Dedifferentiated amniotic fluid mesenchymal stem cell (primary cell): ENCODE data around the gene SCNN1G.
A peak's percentile ranks its signal among the peaks of the same experiment; 100 is the strongest.
"Not testable (repeated sequence)": the region's sequence is repeated elsewhere in the genome, so short reads cannot be mapped to it uniquely, and the experiment has no call there.

Source experiments
- DNase-seq: peaks from one replicate; pipeline ENCODE4 v3.0.0-alpha.2; 2016; ENCODE audit errors: extremely low spot score

The SCNN1G gene

GRCh38 chr16:23182679-23183542 is at the start of gene SCNN1G:
SCNN1G (plus strand) TSS chr16:23182745; CDS start chr16:23186272, 3,527 bp downstream.
- no peak for DNase-seq

DNA sequence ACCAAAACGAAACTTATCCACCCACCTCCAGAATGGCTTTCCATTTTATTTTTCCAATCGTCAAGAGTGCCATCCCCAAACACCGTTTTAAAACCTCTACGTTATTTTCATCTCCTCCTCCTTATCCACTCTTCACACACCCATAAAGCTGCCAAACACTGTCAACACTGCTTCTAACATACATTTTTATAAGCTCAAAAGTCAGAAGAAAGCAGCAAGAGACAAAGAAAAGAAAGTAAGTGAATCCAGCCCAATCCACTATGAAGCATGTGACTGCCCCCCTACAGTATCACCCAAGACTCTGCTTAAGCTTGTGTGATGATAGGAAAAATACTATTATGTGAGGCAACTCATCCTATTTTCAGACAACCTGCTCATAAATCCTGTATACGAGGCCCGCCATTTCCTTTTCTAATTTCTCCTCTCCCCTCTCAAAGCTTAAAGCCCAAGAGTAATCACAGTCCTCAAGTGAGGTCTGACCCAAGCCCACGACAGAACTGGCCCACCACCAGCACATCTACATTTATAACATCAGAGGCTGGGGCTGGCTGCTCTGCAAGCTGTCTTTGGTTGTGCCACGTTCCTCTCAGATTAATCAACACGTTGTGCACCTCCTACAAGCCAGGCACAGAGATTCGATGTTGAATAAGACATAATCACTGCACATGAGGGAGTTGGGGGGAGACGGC is 49.6 kb upstream of the SCNN1G start:
- DNase-seq = no peak

GRCh38 chr16:23134274-23134673 is 48.3 kb upstream of the SCNN1G start:
- DNase-seq = no peak

GRCh38 chr16:23137256-23137655 is 45.3 kb upstream of the SCNN1G start:
- DNase-seq = no peak

DNA sequence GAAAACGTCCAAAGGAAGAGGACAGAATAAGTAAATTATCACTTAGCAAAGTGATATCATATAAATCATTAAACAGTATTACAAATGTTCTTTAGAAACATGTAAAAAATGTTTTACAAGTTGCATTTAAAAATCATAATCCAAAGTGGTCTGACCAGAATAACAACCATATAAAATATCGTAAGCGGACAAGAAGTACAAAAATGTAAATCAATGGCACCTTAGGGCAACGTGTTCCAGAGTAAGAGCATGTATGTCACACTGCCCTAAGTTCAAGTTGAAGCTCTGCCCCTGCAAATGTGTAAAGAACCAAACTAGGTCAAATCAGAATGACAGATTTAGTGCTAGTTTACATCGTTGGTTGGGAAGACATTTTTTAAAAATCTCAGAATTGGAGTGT is 44.7 kb upstream of the SCNN1G start:
- DNase-seq = no peak

DNA sequence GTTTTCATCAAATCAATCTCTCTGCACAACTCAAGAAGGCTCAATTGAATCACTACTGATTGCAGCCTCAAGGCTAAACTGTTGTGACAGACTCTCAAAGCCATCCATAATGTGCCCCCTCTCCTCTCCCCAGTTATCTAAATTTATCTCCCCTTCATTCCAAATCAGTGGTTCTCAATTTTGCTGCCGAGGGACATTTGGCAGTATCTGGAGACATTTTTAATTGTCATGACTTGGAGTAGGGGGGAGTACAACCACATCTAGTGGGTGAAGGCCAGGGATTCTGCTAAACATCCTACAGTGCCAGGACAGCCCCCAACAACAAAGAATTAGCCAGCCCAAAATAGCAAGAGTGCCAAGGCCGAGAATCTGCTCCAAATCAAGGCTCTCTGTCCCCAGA is 42.4 kb upstream of the SCNN1G start:
- no peak for DNase-seq

DNA sequence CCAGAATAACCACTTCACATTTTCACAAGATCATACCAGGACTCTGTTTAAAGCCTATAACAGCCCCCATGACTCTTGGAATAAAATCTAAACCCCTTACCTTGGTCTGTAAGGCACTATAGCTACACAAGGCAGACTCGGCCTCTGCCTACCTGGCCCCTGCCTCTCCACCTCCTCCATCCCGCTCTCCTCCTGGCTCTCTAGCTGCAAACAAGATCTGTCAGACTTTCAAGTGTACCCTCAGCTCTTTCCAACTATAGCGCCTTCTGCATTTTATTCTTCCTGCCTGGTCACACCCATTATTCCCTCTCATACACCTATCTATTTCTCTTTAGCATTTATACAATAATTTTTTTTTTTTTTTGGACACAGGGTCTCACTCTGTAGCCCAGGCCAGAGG is 41.5 kb upstream of the SCNN1G start:
- DNase-seq = no peak

DNA sequence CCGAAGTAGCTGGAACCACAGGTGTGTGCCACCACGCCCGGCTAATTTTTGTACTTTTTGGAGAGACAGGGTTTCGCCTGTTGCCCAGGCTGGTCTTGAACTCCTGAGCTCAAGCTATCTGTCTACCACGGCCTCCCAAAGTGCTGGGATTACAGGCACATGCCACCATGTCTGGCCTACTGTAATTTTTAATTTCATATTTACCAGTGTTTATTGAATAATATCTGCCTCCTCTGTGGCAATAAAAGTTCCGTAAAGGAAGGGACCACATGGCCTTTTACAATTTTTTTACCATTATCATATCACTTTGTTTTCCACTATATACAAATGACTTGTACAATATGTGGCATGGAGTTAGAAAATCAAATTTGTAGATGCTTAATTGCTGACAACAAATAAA is 41.0 kb upstream of the SCNN1G start:
- no peak for DNase-seq

DNA sequence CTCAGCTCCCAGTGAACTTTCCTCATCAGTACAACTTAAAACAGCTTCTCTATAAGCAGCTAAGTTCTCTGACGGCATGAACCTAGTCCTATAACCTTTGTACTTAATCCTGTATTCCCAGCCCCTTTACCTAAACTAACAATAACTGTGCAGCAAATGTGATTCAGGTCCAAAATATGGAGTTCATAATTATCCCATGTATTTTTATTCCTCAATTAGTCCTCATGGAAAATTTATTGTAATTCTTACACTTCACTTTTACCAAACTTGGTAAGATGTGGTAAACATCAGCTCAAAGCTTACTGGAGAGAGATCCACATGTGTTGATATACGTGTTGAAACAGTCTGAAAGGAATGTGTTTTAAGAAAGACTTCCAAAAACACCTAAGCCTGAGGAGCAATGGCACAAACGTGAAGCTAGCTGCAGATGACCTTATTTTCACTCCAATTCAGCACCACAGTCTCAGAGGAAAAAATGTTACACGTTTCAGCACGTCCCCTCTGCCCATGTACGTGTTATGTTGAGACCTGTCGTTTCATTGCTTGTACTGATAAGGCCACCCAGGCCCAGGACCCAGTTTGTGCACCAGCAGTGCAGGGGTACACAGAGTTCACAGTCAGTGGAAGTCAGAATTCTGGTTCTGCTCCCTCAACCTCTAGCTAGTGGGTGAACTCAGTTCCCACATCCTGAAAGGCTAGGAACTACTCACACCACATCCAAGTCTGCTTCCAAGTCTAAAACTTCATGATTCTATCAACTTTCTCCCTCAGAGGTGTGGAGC is 40.4 kb upstream of the SCNN1G start:
- DNase-seq = no peak

DNA sequence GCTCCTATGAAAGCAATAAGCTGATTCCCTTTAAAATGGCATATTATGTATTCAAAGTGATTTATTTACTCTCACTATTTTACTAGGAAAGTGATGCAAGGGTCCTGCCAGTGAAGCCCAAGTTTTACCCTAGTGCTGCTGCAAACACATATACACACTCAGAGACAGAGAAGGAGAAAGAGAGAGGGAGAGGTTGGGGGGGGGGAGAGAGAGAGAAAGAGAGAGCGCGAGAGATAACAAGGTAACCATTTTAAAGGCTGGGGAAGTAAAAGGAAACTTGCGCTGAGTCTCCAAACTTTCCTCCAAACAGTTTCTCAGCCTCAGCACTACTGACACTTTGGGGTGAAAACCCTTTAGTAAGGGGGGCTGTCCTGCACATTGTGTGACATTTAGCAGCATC is 39.2 kb upstream of the SCNN1G start:
- DNase-seq = no peak

DNA sequence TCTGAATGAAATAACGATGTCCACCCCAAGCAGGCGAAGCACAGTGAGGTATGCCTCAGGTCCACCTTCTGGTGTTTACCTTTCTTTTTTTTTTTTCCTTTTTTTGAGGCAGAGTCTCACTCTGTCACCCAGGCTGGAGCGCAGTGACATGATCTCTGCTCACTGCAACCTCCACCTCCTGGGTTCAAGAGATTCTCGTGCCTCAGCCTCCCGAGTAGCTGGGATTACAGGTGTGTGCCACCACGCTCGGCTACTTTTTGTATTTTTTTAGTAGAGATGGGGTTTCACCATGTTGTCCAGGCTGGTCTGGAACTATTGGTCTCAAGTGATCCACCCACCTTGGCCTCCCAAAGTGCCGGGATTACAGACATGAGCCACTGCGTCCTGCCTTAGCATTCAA is 38.2 kb upstream of the SCNN1G start:
- DNase-seq = not testable (repeated sequence)

- DNase-seq = no peak
Measured at GRCh38 chr16:23145186-23145585, 37.4 kb upstream of the SCNN1G start.

DNA sequence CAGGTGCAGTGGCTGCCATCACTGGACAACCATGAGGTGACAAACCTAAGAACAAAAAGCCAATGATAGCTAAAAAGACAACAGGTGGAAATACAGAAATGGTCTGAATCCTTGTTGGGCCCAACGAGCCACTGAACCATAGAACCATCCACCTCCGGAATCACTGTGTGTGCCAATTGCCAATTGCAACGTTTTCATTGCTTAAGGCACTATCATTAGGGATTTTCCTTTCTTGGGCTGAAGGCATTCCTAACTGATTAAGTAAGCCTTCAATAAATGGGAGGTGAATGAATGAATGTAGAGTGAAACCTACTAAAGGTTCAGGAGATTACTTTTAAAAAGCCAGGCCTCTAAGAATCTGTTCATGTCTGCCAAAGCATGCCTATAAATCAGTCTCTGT is 36.9 kb upstream of the SCNN1G start:
- no peak for DNase-seq

DNA sequence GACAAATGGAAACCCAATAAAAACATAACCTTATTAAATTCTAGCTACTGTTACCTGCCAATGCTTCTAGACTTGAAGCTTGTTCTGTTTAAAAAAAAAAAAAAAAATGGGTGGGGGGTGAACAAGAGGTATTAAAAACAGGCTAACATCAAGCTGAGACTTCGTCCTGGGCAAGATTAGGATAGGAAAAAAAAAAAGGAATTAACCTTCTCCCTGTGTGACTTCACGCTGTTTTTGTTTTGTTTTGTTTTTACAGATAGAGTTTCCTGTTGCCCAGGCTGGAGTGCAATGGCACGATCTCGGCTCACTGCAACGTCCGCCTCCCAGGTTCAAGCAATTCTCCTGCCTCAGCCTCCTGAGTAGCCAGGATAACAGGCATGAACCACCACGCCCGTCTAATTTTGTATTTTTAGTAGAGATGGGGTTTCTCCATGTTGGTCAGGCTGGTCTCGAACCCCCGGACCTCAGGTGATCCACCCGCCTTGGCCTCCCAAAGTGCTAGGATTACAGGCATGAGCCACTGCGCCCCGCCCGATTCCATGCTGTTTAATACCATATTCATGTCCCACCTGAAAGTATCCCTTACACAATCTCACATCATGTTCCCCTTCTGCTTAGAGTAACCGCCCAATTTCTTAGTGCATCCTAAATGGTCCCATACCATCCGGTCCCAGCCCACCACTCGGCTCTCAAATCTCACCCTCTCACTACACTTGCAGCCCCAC is 35.5 kb upstream of the SCNN1G start:
- no peak for DNase-seq

- DNase-seq = no peak
Measured at GRCh38 chr16:23147666-23148065, 34.9 kb upstream of the SCNN1G start.

DNA sequence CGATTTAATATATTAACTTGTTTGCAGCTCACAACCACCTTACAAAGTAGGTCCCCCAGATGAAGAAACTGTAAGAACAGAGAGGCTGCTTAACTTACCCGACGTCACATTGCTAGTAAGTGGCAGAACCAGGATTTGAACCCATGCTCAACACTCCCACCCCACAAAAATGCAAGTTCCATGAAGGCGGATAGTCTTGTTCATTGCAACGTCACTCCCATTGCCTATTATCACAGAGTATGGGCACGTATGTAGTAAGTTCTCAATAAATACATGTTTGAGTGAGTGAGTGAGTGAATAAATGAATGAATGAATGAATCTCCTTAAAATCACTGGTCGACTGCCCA is 34.4 kb upstream of the SCNN1G start:
- no peak for DNase-seq

- no peak for DNase-seq
Measured at GRCh38 chr16:23148513-23149266, 33.9 kb upstream of the SCNN1G start.

- DNase-seq = peak; percentile 93
Measured at GRCh38 chr16:23149267-23149992, 33.1 kb upstream of the SCNN1G start, which contains the start of gene USP31. USP31 (minus strand) TSS chr16:23149452; CDS start chr16:23149270, 182 bp downstream.

DNA sequence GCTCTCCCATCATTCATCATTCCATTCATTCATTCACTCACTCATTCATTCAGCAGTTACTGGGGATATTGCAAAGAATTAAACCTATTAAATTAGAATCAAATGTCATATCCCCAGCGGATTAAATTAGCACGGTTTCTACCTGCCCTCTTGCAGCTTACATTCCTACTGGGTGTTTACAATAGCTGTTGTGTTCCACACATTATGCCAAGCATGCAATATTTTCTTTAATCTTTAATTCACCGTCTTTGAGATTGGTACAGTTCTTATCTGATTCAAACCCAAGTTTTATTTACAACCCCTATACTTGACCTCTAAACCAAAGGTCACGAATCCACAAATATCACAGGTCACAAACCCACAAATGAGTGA is 32.6 kb upstream of the SCNN1G start:
- no peak for DNase-seq

- no peak for DNase-seq
Measured at GRCh38 chr16:23152386-23153178, 30.0 kb upstream of the SCNN1G start.
